HepG2 (cell line): Measurements from ENCODE around the gene TJP3. TPM values are rescaled to one million over a fixed set of nuclear protein-coding genes. Genes with fewer than 3 reads are reported as not detected.

Experiments
- BCLAF1 ChIP-seq: fragments of 450-650 bp; IDR thresholded peaks from 2 replicates; pipeline ENCODE4 v1.6.1; 2017; ENCODE audit warnings: mild to moderate bottlenecking
- GABPA ChIP-seq, 2 experiments: IDR thresholded peaks; 2 replicates each; pipeline ENCODE4 v1.6.1; 2011 to 2016; ENCODE audit warnings: low read depth in 2 of 2, low read length in 1 of 2, missing biosample characterization in 1 of 2, missing genetic modification characterization in 1 of 2
- LBX2 ChIP-seq: sonication (generic); formaldehyde crosslinking; IDR thresholded peaks from 2 replicates; pipeline ENCODE4 v1.5.0; 2020; ENCODE audit warnings: missing genetic modification reagents, mild to moderate bottlenecking, borderline replicate concordance
- NFAT5 ChIP-seq: sonication (generic); formaldehyde crosslinking; IDR thresholded peaks from 2 replicates; pipeline ENCODE4 v1.4.0; 2020; ENCODE audit warnings: missing genetic modification reagents
- NR2C2 ChIP-seq: sonication (generic); formaldehyde crosslinking; IDR thresholded peaks from 2 replicates; pipeline ENCODE4 v1.4.0; 2020; ENCODE audit warnings: missing genetic modification reagents, mild to moderate bottlenecking, moderate library complexity, borderline replicate concordance
- PHF5A ChIP-seq: IDR thresholded peaks from one replicate; pipeline ENCODE4 v1.6.1; 2018; ENCODE audit warnings: low read depth, missing genetic modification reagents; ENCODE audit not compliant: unreplicated experiment
- STAT6 ChIP-seq: sonication (generic); formaldehyde crosslinking; IDR thresholded peaks from 2 replicates; pipeline ENCODE4 v1.4.0; 2020; ENCODE audit warnings: missing genetic modification reagents, mild to moderate bottlenecking, borderline replicate concordance
- TIGD3 ChIP-seq: sonication (generic); formaldehyde crosslinking; IDR thresholded peaks from 2 replicates; pipeline ENCODE4 v1.5.1; 2020; ENCODE audit warnings: mild to moderate bottlenecking, missing genetic modification reagents, borderline replicate concordance
- ZBTB34 ChIP-seq: sonication (generic); formaldehyde crosslinking; IDR thresholded peaks from 2 replicates; pipeline ENCODE4 v1.8.0; 2022; ENCODE audit warnings: mild to moderate bottlenecking, missing genetic modification reagents
- ZNF12 ChIP-seq: sonication (generic); formaldehyde crosslinking; IDR thresholded peaks from 2 replicates; pipeline ENCODE4 v1.5.0; 2020; ENCODE audit warnings: missing genetic modification reagents
- ZNF580 ChIP-seq: IDR thresholded peaks from 2 replicates; pipeline ENCODE4 v1.6.1; 2016; ENCODE audit warnings: low read depth, borderline replicate concordance
- polyA plus RNA-seq, 8 experiments: library from polyadenylated mRNA; depleted of rRNA in 3 of 8; stranded (reverse) in 7 of 8; unstranded in 1 of 8; fragments of >200 nt; fragmentation: Illumina TruSeq in 4 of 8; extraction: Trizol in 4 of 8; gene quantifications; 2 replicates each; pipeline versions ENCODE4 v1.2.1 to v1.2.3, GENCODE V29; 2011 to 2016; ENCODE audit warnings: low read depth in 4 of 8, missing spikeins in 1 of 8, mixed read lengths in 1 of 8; ENCODE audit not compliant: insufficient read depth in 1 of 8
- total RNA-seq, 5 experiments: library from RNA; depleted of rRNA; stranded (reverse); fragments of >200 nt; fragmentation: Illumina TruSeq; extraction: Trizol; gene quantifications; 2 replicates each; pipeline ENCODE4 v1.2.3, GENCODE V29; 2016; ENCODE audit warnings: low read depth in 1 of 5

TJP3 gene
- total and polyA plus RNA-seq, 2 of the 13 experiments (the other 11 are each of a cell fraction or from before 2014, with no cell fraction given) = 2.3 to 21.5 TPM

- no peak for TF ChIP-seq LBX2 (CRISPR knock-in tag)
- TF ChIP-seq ZNF12 = no peak
- TF ChIP-seq TIGD3 (CRISPR knock-in tag) = no peak
- no peak for TF ChIP-seq NFAT5 (CRISPR knock-in tag)
- no peak for TF ChIP-seq BCLAF1
- peak; percentile 22; the same call in 1 of the 2 replicates for TF ChIP-seq NR2C2
- TF ChIP-seq ZNF580 (CRISPR knock-in tag) = peak; percentile 32; the same call in 1 of the 2 replicates
- TF ChIP-seq STAT6 = 0 out of 2 replicates have a peak, but pooled peaks have one; percentile 26
- TF ChIP-seq ZBTB34 (CRISPR knock-in tag) = no peak; the same call in 1 of the 2 replicates
- TF ChIP-seq GABPA (IDR thresholded peaks at IDR 0.05; ENCODE audit: low read depth, low read length) = peak; percentile 79
- TF ChIP-seq GABPA (CRISPR knock-in tag; IDR thresholded peaks at IDR 0.05; ENCODE audit: low read depth) = peak; percentile 94
- TF ChIP-seq PHF5A (CRISPR knock-in tag) = no peak
Observed at GRCh38 chr19:3762501-3763459, 54.6 kb downstream of the TJP3 start, which contains the start of gene MRPL54 (continued).
